DMS 273 (cell line): Measurements from ENCODE around the gene LIN28A.
"Not testable (repeated sequence)": the region's sequence is repeated elsewhere in the genome, so short reads cannot be mapped to it uniquely, and the experiment has no call there.

Source experiments
- DNase-seq: peaks from one replicate; lab custom pipeline; 2025; ENCODE audit not compliant: unreplicated experiment; lab: John Stamatoyannopoulos, UW

Gene LIN28A

GRCh38 chr1:26410706-26411623 is at the start of gene LIN28A:
LIN28A (plus strand) TSS chr1:26410817; CDS start chr1:26410892, 75 bp downstream.
- DNase-seq: peak; percentile 35

GRCh38 chr1:26361605-26362122 is 49.0 kb upstream of the LIN28A start:
- DNase-seq: no peak

DNA sequence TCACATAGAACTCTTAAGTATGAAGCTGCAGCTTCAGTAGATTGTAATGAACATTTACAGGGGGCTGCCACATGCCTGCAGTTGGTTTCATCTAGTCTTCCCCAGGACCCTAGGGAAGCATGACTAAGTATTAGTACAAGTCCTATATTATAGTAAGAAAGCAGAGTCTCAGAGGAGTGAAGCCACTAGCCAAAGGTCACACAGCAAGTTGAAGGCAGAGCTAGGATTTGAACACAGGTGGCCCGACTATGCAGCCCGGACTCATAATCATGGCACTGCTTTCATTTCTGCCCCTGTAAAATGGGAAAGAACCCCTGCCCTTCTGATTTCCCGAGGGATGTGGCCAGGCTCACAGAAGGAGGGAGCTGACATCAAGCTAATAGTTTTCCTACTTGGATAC is 48.3 kb upstream of the LIN28A start:
- DNase-seq: no peak

GRCh38 chr1:26363549-26364448 is 46.8 kb upstream of the LIN28A start:
- peak; percentile 83 for DNase-seq

GRCh38 chr1:26364956-26365355 is 45.7 kb upstream of the LIN28A start:
- no peak for DNase-seq

- DNase-seq: no peak
Measured at GRCh38 chr1:26367441-26367840, 43.2 kb upstream of the LIN28A start.

- no peak for DNase-seq
Measured at GRCh38 chr1:26368006-26368405, 42.6 kb upstream of the LIN28A start.

- no peak for DNase-seq
Measured at GRCh38 chr1:26368486-26368885, 42.1 kb upstream of the LIN28A start.

GRCh38 chr1:26370591-26371382 is 39.8 kb upstream of the LIN28A start:
- no peak for DNase-seq

- DNase-seq: no peak
Measured at GRCh38 chr1:26372039-26372438, 38.6 kb upstream of the LIN28A start.

DNA sequence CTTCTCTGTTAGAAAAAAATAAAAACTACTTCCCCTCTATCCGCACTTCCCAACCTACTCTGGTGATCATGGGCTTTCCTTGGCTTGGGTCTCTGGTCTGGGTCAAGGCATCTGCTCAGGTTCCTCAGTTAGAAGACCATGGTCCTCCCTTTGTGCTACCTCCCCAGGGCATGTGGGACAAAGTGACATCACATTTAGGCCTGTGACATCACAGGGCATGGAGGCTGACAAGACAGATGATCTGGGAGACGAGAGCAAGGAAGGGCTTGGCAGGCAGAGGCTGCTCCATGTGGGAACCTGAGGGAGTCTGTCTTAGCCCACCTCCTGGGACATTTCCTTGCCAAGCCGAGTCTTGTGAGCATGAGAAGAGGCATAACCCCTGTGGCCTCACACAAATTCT is 38.0 kb upstream of the LIN28A start, which contains the start of gene ZNF683:
ZNF683 (minus strand) TSS at position 140 of the 400 bp plus-strand sequence. CDS start 4,179 bp downstream, outside the sequence.
- not testable (repeated sequence) for DNase-seq

- no peak for DNase-seq
Measured at GRCh38 chr1:26373281-26373680, 37.3 kb upstream of the LIN28A start.

- no peak for DNase-seq
Measured at GRCh38 chr1:26373789-26374188, 36.8 kb upstream of the LIN28A start.

GRCh38 chr1:26374361-26374760 is 36.3 kb upstream of the LIN28A start:
- not testable (repeated sequence) for DNase-seq

DNA sequence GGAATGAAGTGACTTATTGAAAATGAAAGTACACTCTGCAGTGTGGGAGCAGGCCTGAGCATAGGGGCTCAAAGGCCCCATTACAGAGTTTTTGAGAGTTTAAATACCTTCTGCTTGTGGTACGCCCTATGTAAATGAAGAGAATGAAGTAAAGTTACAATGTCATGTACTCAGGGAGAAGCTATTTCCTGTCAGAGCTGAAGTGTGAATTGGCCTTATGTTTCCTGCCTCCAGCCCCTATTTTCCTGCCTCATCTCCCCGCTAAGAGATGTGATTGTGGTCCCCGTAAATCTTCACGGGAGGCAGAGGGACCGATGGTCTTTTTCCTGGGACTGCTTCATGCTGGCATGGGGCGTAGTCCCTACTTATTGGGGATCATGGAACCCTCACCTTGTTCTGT is 35.5 kb upstream of the LIN28A start:
- no peak for DNase-seq

- no peak for DNase-seq
Measured at GRCh38 chr1:26376050-26376449, 34.6 kb upstream of the LIN28A start.

DNA sequence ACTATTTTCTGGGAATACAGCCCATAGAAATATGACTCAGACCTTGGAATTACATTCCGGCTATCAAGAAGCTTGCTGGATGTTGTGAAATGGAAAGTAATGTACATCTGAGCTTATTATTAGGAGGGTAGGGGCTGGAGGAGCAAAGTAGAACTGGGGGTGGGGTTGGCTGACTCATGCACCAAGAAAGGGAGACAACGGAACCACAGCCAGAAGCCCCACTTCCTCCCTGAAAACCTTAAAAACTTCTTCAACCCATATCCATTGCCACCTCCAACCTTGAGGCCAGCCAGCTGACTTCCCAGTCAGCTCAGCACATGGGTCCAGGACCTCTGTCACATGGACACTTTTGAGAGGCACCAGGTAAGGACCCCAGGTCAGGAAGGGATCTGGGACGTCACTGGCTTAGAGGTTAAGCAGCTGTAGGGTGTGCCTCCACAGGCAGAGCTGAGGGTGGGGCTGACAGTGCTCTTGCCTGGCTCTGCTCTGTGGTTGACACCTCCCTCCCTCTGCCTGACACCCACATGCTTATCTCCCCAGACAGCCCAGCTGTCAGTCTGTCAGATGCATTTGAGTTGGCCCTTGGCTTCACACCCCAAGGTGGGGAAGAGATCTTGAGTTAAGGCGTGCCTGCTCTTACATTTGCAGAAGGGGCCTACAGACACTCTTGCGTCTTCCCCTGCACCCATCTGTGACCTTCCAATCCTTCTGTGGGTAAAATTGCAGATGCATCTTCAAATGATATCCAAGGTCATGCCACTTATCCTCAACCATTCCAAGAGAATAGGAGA is 32.3 kb upstream of the LIN28A start:
- no peak for DNase-seq

- DNase-seq: no peak
Measured at GRCh38 chr1:26378879-26379251, 31.8 kb upstream of the LIN28A start.

DNA sequence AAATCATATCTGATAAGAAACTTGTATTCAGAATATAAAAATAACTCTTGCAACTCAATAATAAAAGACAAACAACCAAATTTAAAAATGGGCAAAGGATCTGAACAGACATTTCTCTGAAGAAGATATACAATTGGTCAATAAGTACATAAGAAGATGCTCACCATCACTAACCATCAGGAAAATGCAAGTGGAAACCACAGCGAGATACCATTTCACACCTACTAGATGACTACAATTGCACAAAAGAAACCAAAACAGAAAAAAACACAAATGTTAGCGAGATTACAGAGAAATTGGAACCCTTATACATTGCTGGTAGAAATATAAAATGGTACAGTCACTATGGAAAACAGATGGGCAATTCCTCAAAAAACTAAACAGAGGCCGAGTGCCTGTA is 26.5 kb upstream of the LIN28A start:
- no peak for DNase-seq

DNA sequence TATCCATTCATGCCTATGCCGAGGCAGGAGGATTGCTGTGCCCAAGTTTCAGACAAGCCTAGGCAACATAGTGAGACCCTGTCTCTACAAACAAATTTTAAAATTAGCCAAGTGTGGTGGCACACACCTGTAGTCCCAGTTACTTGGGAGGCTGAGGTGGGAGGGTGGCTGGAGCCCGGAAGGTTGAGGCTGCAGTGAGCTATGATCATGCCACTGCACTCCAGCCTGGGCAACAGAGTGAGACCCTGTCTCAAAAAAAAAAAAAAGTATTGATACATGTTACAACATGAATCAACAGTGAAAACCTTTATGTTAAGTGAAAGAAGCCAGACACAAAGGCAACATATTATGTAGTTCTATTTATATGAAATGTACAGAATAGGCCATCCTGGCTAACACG is 25.6 kb upstream of the LIN28A start:
- not testable (repeated sequence) for DNase-seq
